ENCODE results near the gene ABI2.

DNA sequence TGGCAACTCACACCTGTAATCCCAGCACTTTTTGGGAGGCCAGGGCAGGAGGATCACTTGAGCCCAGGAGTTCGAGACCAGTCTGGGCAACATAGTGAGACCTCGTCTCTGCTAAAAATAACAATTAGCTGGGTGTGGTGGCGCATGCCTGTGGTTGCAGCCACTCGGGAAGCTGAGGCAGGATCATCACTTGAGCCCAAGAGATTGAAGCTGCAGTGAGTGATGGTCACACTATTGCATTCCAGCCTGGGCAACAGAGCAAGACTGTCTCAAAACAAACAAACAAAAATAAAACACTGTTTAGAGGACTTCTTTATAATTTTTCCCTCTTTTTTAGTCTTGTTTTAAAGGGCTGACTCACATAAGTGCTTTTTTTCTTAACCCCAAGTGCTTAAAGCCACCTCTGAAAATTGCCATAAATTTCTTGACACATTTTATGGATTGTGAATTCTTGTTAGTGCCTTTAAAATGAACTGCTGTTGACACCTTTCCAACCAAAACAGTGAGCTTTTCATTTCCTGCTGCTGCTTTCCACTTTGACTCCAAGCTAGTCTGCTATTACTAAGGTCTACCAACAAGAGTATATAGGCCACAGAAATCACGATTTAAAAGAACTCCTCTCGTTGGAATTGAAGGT is 47.6 kb upstream of the ABI2 start:
- TF ChIP-seq CTCF (IDR thresholded peaks at IDR 0.05) = no peak
- TF ChIP-seq EP300 (IDR thresholded peaks at IDR 0.05) = no peak
